GM21717 (cell line): ENCODE results near the gene NUCKS1.

ENCODE experiments used
- ATAC-seq: cut with Tn5 transposase; IDR thresholded peaks from one replicate; pipeline ENCODE4 v1.9.1; 2021; ENCODE audit warnings: mild to moderate bottlenecking, moderate library complexity; ENCODE audit not compliant: unreplicated experiment

NUCKS1 gene

DNA sequence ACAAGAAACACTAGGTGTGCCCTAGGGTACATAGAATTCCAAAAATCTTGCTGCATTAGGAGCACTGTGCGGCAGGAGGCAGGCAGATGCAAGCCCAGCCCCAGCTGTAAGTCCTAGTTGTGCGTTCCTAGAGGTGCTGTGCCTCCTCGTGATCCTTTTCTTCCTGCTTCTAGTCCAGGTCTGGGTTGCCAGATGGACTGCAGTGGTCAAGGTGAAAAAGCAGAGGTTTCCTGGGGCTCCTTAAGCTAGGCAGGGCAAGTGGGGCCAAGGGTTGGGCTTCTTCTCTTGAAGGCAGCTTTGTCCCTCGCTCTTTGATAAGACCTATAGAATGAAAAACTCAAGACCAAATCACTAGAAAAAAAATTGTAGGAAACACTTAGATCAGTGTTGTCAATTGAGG is 48.1 kb downstream of the NUCKS1 start:
- no peak for ATAC-seq

DNA sequence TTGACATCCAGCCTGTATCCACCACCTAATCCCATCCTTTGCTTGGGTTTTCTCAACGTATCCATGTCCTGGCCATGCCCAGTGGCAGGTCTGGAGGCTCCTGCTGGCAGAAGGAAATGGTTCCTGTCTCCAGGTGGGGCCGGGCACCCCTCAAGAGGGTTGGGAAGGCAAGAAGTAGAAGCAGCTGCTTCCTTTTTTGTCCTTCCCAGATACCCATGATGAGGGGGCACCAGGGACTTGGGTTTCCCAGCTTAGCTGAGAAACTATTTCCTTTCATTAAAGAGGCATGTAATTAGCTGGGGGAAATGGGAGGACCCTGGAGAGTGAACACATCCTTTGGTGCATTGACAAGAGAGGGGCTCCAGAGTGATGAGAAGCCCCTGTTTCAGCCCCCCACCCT is 48.6 kb downstream of the NUCKS1 start:
- ATAC-seq = no peak

DNA sequence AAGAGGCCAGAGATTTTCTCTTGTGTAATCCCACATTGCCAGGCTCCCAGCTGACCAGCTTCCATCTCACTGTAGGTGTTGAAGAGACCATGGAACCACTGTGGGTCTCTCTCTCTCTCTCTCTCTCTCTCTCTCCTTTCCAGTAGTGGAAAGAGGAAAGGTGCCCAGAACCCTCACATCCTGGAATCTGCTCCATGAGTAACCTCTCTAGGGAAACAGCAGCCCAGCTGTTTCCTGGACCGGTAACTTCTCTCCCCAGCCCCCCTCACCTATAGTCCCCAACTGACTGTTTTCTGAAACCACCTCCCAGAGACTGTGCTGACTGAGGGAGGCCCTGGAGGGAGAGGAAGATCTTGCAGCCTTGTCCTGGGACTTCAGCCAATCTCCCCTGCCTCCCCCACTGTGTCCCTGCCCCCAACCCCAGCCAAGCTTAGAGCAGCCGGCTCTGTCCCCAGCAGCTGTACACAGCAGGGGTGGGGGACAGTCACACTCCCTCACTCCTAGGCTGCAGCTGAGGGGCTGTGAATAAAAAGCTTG is 49.0 kb downstream of the NUCKS1 start:
- no peak for ATAC-seq

GRCh38 chr1:205699416-205699815 is 50.6 kb downstream of the NUCKS1 start:
- ATAC-seq = no peak

GRCh38 chr1:205698921-205699320 is 51.1 kb downstream of the NUCKS1 start:
- no peak for ATAC-seq

DNA sequence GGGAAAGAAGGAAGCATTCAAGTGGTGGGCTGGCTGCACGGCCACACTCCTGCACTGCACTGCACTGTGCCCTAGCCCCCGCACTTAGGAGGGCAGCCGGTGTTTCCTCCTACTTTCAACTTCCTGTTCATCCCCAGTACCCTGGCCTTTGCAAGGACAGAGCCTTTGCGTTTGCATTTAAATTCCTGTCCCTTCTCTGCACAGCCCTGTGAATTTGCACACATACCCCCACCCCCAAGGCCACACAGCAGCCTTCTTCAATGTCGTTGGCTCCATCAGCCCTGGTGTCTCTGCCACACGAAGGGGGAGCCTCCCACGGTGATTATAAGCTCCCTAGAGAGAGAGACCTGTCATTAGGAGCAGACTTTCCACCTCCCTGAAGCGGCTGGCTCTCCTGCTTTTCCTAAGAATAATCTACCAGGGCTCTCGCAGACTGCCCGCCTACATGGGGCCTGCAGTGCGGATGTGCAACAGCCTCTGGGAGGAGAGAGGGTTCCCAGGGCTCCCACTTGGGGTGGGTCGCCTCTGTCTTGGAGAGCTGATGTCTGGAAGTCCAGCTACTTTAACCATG is 56.5 kb downstream of the NUCKS1 start:
- no peak for ATAC-seq

- no peak for ATAC-seq
Observed at GRCh38 chr1:205692423-205692822, 57.6 kb downstream of the NUCKS1 start.

- no peak for ATAC-seq
Observed at GRCh38 chr1:205690122-205690756, 59.7 kb downstream of the NUCKS1 start.

- ATAC-seq = no peak
Observed at GRCh38 chr1:205689479-205689878, 60.5 kb downstream of the NUCKS1 start.

DNA sequence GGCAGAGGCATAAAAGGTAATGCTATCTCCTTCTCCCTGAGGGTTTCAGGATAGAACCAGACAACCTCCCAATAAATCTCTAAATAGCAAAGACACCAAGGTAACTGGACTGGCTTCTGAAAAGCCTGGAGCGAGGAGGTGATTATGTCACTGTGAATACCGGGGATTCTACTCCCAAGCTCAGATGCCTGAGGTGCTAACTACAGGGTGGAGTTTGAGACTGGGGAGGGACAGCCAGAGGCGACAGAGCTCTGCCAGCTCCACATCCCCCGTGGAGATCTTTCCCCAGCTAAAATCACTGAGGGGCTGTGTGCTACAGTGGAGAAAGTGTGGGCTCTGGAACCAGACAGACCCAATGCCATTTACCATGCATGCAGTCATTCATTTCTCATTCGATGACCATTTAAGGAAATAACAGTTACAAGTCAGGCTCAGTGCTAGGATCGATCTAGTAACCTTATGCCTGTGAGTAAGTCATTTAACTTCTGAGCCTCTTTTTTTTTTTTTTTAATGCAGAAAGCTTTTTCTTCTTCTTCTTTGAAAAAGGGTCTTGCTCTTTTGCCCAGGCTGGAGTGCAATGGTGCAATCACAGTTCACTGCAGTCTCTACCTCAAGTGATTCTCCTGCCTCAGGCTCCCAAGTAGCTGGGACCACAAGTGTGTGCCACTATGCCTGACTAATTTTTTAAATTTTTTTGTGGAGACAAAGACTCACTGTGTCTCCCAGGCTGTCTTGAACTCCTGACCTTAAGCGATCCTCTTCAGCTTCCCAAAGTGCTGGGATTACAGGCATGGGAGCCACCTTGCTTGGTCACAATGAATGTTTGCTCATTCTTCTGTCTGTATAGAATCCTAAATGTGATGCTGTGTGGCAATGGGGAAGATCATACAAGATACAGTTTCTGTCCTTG is 61.6 kb downstream of the NUCKS1 start:
- ATAC-seq = no peak

GRCh38 chr1:205687242-205687641 is 62.7 kb downstream of the NUCKS1 start:
- ATAC-seq = no peak

- ATAC-seq = no peak
Observed at GRCh38 chr1:205681364-205681763, 68.6 kb downstream of the NUCKS1 start.

DNA sequence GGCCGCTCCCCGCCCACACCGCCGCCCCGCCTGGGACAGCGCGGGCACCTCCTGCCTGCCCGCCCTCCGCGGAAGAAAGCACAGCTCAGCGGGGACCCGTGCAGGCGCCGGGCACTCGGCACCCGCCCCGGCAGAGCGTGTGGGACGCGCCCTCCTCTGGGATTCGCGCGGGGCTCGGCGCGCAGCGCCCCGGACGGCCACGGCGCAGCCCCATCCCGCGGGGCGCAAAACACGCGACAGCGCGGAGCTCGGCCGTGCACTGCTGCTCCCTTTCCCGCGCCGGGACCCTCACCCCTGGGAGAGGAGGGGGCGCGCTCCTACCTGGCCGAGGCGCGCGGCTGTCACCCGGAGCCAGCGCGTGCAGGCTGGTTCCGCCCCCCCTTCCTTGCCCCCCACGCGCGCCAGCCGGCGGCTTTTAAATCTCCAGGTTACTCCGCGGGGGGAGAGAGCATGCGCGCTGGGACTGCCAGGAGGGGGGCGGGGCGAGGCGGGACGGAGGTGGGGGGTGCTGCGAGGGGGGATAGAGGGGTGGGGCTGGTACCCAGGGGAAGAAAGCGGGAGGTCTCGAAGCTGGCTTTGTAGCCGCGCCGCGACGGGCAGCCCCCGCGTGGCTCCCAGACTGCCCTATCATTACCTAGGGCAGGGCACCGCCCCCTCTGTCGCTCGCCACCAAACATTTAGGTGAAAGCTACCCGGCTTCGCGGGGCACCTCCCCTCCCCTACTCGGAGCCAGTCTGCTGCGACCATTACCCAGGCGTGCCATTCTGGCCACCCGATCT is 69.7 kb downstream of the NUCKS1 start, which contains the start of gene SLC45A3:
SLC45A3 (minus strand) TSS at position 437 of the 779 bp plus-strand sequence. CDS start 15,853 bp downstream, outside the sequence.
- no peak for ATAC-seq

GRCh38 chr1:205678286-205679111 is 71.5 kb downstream of the NUCKS1 start:
- no peak for ATAC-seq

GRCh38 chr1:205677167-205677566 is 72.8 kb downstream of the NUCKS1 start:
- no peak for ATAC-seq

DNA sequence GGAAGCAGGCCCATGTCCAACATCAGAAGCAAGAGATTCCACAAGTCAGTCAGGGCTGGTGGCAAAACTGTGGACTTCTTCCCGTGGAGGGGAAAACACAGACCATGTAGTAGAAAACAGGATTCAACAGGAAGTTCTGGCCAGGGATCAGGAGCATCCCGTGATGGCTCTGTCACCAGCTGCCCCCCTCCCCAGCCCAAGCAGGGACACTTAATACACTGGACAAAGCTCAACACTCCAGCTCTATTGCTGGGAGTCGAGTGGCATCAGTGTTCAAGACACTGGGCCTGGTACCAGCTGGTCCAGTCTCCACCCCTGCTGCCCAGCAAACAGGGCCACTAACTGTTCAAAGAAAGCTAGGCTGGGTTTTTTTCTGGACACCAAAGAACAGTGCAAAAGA is 73.4 kb downstream of the NUCKS1 start:
- no peak for ATAC-seq

GRCh38 chr1:205676002-205676401 is 74.0 kb downstream of the NUCKS1 start:
- ATAC-seq = no peak

GRCh38 chr1:205675247-205675646 is 74.7 kb downstream of the NUCKS1 start:
- no peak for ATAC-seq

DNA sequence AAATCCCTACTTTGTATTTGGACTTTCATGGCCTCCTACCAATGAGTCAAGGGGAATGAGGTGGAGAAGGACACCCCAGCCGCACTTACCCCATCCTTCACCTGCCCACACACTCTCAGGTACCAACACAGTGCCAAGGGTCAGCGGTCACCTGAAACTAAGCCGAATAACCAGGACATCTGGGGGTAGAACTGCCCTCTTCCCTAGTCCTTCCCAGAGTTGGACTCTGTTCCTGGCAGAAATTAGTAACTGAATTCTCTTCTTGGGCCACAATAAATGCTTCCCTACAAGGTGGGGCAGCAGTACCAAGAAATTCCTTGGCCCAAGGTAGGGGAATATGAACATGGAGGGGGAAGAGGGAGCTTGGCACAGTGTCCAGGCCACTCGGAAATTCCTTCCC is 77.0 kb downstream of the NUCKS1 start:
- no peak for ATAC-seq

- ATAC-seq = no peak
Observed at GRCh38 chr1:205672395-205672889, 77.5 kb downstream of the NUCKS1 start.
